ENCODE measurements around the gene TMEM267. TPM values are rescaled to one million over a fixed set of nuclear protein-coding genes. Genes with fewer than 3 reads are reported as not detected.

TMEM267 gene
- 8.0 and 9.7 TPM in 2 replicates for polyA plus RNA-seq
- 10.2 and 10.5 TPM in 2 replicates for polyA minus RNA-seq

- H2AFZ ChIP-seq (ENCODE audit: low read depth, low read length) = peak within 1 kb of the TSS; percentile 91
These were observed at the start of gene TMEM267 for GRCh38 chr5:43483298-43484105. TMEM267 (minus strand) TSS chr5:43483865; CDS start chr5:43453969, 29,896 bp downstream.

More at GRCh38 chr5:43483298-43484105, at the start of gene TMEM267:
- H3K27ac ChIP-seq (ENCODE audit: low read length) = peak within 1 kb of the TSS; percentile 71
- H3K9me2 ChIP-seq (ENCODE audit: insufficient read depth, low read length) = no peaks in the 10 kb centered on the region
- H3K9ac ChIP-seq (ENCODE audit: low read length) = peak within 1 kb of the TSS; percentile 71
- peaks cover 11% of the 10 kb centered on the region for H3K79me2 ChIP-seq (replicated peaks; ENCODE audit: insufficient read depth, low read length)
- H3K4me2 ChIP-seq (ENCODE audit: low read length) = peak within 1 kb of the TSS; percentile 73
- TF ChIP-seq EP300 (conservative IDR thresholded peaks at IDR 0.05; ENCODE audit: poor library complexity, severe bottlenecking) (no peak), TAF1 (IDR thresholded peaks at IDR 0.05; ENCODE audit: low read depth) (peak; percentile 26), RAD21 (conservative IDR thresholded peaks at IDR 0.05) (no peak), EZH2 (IDR thresholded peaks at IDR 0.05; ENCODE audit: borderline replicate concordance, insufficient read depth, low read length, poor library complexity, severe bottlenecking) (no peak), MXI1 (conservative IDR thresholded peaks at IDR 0.05; ENCODE audit: poor library complexity, severe bottlenecking) (peak; percentile 84), POLR2AphosphoS5 (IDR thresholded peaks at IDR 0.05) (peak; percentile 43), REST (IDR thresholded peaks at IDR 0.05; ENCODE audit: borderline replicate concordance) (peak; percentile 69), CTCF (IDR thresholded peaks at IDR 0.05; ENCODE audit: poor library complexity, severe bottlenecking) (no peak), SMC3 (conservative IDR thresholded peaks at IDR 0.05; ENCODE audit: poor library complexity) (no peak)
- H4K20me1 ChIP-seq (ENCODE audit: insufficient read depth) = no peaks in the 10 kb centered on the region
- H3K36me3 ChIP-seq (ENCODE audit: insufficient read depth, low read length) = no peaks in the 10 kb centered on the region
- no peaks in the 10 kb centered on the region for H3K27me3 ChIP-seq (ENCODE audit: insufficient read depth, low read depth, low read length)
- H3F3A ChIP-seq (ENCODE audit: insufficient read depth, low read length, poor library complexity, severe bottlenecking) = no peaks in the 10 kb centered on the region
- no peaks in the 10 kb centered on the region for H3K9me3 ChIP-seq (ENCODE audit: low read length)
- H3K4me3 ChIP-seq (ENCODE audit: low read length) = peak within 1 kb of the TSS; percentile 89

Data from neural cell (in vitro differentiated cells).